NT2/D1 (cell line): ENCODE data around the gene GTF2F1.
"Not testable (repeated sequence)": the region's sequence is repeated elsewhere in the genome, so short reads cannot be mapped to it uniquely, and the experiment has no call there.

Experiments used
- DNase-seq: peaks from one replicate; pipeline ENCODE4 v3.0.0-alpha.2; 2011; ENCODE audit warnings: low read depth, low spot score
- H3K27me3 ChIP-seq: 2 replicates; pipeline ENCODE4 v1.6.0; 2011; ENCODE audit warnings: mild to moderate bottlenecking; ENCODE audit not compliant: insufficient read length, insufficient read depth
- H3K36me3 ChIP-seq: 2 replicates; pipeline ENCODE4 v1.6.1; 2011; ENCODE audit warnings: mild to moderate bottlenecking, low read length, mixed read lengths; ENCODE audit not compliant: insufficient read depth, insufficient read length
- H3K4me1 ChIP-seq: 2 replicates; pipeline ENCODE4 v1.5.1; 2011; ENCODE audit not compliant: insufficient read depth, insufficient read length
- H3K4me3 ChIP-seq: 2 replicates; pipeline ENCODE4 v1.5.1; 2011; ENCODE audit warnings: low read depth; ENCODE audit not compliant: insufficient read length
- H3K9ac ChIP-seq: 2 replicates; pipeline ENCODE4 v1.6.0; 2011; ENCODE audit warnings: low read depth; ENCODE audit not compliant: insufficient read length
- H3K9me3 ChIP-seq: 2 replicates; pipeline ENCODE4 v1.5.1; 2011; ENCODE audit warnings: mild to moderate bottlenecking, low read length; ENCODE audit not compliant: insufficient read depth
- SUZ12 ChIP-seq: IDR thresholded peaks from 2 replicates; pipeline ENCODE4 v1.6.1; 2011; ENCODE audit not compliant: insufficient read length, insufficient read depth; ENCODE audit errors: extremely low read depth
- YY1 ChIP-seq: IDR thresholded peaks from 2 replicates; pipeline ENCODE4 v1.6.1; 2011; ENCODE audit not compliant: insufficient read length, insufficient read depth
- ZNF274 ChIP-seq: IDR thresholded peaks from 2 replicates; pipeline ENCODE4 v1.6.1; 2011; ENCODE audit warnings: mild to moderate bottlenecking, low read depth, low read length

The GTF2F1 gene

DNA sequence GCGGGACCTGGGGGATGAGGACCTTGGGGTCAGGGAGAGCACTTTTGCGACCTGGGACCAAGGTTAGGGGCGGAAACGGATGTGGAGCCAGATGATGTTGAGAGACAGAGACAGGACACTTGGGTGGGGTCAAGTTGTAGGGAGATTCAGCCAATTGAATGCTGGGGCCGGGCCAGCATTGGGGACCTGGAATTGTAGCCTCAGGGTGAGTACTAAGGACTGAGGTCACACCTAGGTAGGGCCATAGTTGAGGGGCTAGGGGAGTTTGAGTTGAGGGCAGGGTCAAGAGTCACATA is 19.2 kb downstream of the GTF2F1 start:
- no peaks in the 10 kb centered on the region for H3K9me3 ChIP-seq
- peaks cover 34% of the 10 kb centered on the region for H3K4me1 ChIP-seq
- TF ChIP-seq YY1, result no peak
- TF ChIP-seq SUZ12, result no peak
- no peak for TF ChIP-seq ZNF274
- no peaks in the 10 kb centered on the region for H3K27me3 ChIP-seq
- no peak for DNase-seq
- H3K36me3 ChIP-seq, result peaks cover 41% of the 10 kb centered on the region
- peak overlapping the region; percentile 86 for H3K9ac ChIP-seq
- peak overlapping the region; percentile 30 for H3K4me3 ChIP-seq

DNA sequence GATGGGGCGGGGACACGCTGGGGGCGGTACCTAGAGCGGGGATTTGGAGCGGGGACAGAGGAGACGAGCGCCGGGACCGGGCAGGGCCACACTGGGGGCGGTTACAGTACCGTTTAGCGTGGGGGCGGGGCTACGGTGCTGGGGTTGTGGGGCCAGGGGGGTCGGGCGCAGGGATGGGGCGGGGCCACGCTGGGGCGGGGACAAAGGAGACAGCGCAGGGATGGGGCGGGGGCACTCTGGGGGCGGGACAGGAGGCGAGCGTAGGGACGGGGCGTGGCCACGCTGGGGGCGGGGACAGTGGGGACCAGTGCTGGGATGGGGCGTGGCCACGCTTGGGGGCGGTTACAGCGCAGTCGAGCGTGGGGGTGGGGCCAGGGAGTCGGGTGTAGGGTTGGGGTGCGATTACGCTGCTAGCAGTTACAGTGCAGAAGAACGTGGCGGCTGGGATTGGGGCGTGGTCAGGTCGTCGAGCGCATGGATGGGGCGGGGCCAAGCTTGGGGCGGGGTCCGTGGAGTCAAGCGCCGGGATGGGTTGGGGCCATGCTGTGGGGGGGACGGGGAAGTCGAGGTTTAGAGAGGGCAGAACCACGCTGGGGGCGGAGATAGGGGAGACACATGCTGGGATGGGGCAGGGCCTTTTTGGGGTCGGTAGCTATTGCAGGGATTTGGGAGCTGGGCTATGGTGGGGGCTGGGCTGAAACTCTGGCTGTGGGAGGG is 19.7 kb downstream of the GTF2F1 start:
- H3K27me3 ChIP-seq, result no peaks in the 10 kb centered on the region
- H3K9ac ChIP-seq, result peak overlapping the region; percentile 89
- DNase-seq, result peak; percentile 96
- H3K36me3 ChIP-seq, result peaks cover 41% of the 10 kb centered on the region
- H3K9me3 ChIP-seq, result no peaks in the 10 kb centered on the region
- peak overlapping the region; percentile 91 for H3K4me3 ChIP-seq
- H3K4me1 ChIP-seq, result peaks cover 31% of the 10 kb centered on the region
- TF ChIP-seq ZNF274 (no peak), SUZ12 (no peak), YY1 (no peak)

DNA sequence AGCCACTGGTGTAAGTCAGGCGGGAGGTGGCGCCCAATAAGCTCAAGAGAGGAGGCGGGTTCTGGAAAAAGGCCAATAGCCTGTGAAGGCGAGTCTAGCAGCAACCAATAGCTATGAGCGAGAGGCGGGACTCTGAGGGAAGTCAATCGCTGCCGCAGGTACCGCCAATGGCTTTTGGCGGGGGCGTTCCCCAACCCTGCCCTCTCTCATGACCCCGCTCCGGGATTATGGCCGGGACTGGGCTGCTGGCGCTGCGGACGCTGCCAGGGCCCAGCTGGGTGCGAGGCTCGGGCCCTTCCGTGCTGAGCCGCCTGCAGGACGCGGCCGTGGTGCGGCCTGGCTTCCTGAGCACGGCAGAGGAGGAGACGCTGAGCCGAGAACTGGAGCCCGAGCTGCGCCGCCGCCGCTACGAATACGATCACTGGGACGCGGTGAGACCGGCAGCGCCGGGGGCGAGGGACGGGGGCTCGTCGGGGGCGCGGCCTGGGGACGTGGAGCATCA is 20.3 kb downstream of the GTF2F1 start, which contains the start of gene ALKBH7:
ALKBH7 (plus strand) TSS at position 201 of the 502 bp plus-strand sequence; CDS start at position 228, 27 bp downstream.
- peak within 1 kb of the TSS; percentile 89 for H3K9ac ChIP-seq
- H3K27me3 ChIP-seq, result no peaks in the 10 kb centered on the region
- TF ChIP-seq SUZ12, result no peak
- no peak for TF ChIP-seq YY1
- TF ChIP-seq ZNF274, result no peak
- peaks cover 47% of the 10 kb centered on the region for H3K36me3 ChIP-seq
- H3K4me1 ChIP-seq, result peaks cover 29% of the 10 kb centered on the region
- no peaks in the 10 kb centered on the region for H3K9me3 ChIP-seq
- H3K4me3 ChIP-seq, result peak within 1 kb of the TSS; percentile 91
- peak; percentile 99 for DNase-seq

DNA sequence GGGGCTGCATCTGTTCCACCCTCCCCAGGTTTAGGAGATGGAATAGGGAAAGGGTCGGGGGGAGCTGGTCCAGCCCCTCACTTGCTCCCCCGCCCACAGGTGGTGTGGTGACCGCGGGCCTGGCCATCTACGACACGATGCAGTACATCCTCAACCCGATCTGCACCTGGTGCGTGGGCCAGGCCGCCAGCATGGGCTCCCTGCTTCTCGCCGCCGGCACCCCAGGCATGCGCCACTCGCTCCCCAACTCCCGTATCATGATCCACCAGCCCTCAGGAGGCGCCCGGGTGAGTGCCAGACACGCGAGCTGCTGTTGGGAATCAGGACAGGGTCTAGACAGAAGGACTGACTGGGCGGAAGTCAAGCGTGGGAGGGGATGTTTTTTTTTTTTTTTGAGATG is 28.6 kb downstream of the GTF2F1 start:
- Histone ChIP-seq H3K4me3 (no peak overlapping the region), H3K4me1 (peaks cover 3% of the 10 kb centered on the region), H3K9ac (no peak overlapping the region), H3K27me3 (no peaks in the 10 kb centered on the region), H3K36me3 (peaks cover 56% of the 10 kb centered on the region), H3K9me3 (no peaks in the 10 kb centered on the region)
- no peak for TF ChIP-seq SUZ12
- no peak for TF ChIP-seq ZNF274
- no peak for TF ChIP-seq YY1
- no peak for DNase-seq

DNA sequence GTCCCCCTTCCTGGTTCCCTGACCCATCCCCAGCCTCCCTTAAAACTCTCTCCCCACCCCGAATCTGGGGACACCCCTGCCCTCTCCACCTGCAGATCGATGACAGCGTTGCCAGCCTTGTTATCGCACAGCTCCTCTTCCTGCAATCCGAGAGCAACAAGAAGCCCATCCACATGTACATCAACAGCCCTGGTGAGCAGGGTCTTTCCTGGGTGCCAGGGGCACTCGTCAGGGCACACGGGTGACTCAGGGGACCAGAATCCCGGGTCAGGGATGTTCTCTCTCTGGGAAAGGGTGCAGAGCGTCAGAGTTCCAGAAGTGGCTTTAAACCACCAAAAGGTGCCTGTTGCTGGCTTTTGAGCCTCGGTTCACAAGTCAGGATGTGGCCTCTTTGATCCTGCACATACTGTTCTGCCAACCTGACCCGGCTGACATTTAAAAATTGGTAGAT is 30.6 kb downstream of the GTF2F1 start:
- peak overlapping the region; percentile 85 for H3K4me3 ChIP-seq
- peak overlapping the region; percentile 92 for H3K9ac ChIP-seq
- no peak for TF ChIP-seq SUZ12
- TF ChIP-seq YY1, result no peak
- no peak for TF ChIP-seq ZNF274
- peaks cover 39% of the 10 kb centered on the region for H3K36me3 ChIP-seq
- H3K27me3 ChIP-seq, result no peaks in the 10 kb centered on the region
- H3K4me1 ChIP-seq, result peaks cover 7% of the 10 kb centered on the region
- no peaks in the 10 kb centered on the region for H3K9me3 ChIP-seq
- no peak for DNase-seq

DNA sequence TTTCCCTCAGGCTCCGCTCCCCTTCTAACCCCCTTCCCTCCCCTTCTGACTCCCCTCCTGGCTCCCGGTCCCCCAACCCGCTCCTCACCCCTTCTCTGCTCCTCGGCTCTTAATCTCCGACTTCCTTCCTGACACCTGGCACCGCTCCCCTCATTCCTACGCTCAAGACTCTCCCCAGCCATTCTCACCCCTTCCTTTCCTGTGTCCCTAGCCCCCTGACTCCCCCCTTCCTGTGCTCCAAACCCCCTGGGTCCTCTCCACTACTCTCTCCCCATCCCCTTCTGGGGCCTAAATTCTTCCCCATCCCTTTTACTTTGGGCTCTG is 31.0 kb downstream of the GTF2F1 start:
- H3K9ac ChIP-seq, result peak overlapping the region; percentile 92
- DNase-seq, result no peak

DNA sequence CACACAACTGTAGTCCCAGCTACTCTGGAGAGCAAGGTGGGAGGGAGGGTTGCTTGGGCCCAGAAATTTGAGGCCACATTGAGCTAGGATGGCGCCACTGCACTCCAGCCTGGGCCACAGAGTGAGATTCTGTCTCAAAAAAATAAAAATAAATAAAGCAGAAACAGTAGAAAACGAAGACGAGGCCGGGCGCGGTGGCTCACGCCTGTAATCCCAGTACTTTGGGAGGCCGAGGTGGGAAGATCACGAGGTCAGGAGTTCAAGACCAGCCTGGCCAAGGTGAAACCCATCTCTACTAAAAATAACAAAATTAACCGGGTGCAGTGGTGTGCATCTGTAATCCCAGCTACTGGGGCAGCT is 32.1 kb downstream of the GTF2F1 start:
- not testable (repeated sequence) for H3K4me3 ChIP-seq, H3K4me1 ChIP-seq, H3K27me3 ChIP-seq, DNase-seq, H3K9me3 ChIP-seq
- peak overlapping the region; percentile 42 for H3K9ac ChIP-seq
- peaks cover 29% of the 10 kb centered on the region for H3K36me3 ChIP-seq

More for the DNA sequence above, 31.0 kb downstream of the GTF2F1 start:
- no peaks in the 10 kb centered on the region for H3K27me3 ChIP-seq
- no peak for TF ChIP-seq SUZ12
- TF ChIP-seq YY1, result no peak
- no peak for TF ChIP-seq ZNF274
- no peaks in the 10 kb centered on the region for H3K9me3 ChIP-seq
- H3K4me3 ChIP-seq, result peak overlapping the region; percentile 85
- peaks cover 37% of the 10 kb centered on the region for H3K36me3 ChIP-seq
- H3K4me1 ChIP-seq, result peaks cover 7% of the 10 kb centered on the region

DNA sequence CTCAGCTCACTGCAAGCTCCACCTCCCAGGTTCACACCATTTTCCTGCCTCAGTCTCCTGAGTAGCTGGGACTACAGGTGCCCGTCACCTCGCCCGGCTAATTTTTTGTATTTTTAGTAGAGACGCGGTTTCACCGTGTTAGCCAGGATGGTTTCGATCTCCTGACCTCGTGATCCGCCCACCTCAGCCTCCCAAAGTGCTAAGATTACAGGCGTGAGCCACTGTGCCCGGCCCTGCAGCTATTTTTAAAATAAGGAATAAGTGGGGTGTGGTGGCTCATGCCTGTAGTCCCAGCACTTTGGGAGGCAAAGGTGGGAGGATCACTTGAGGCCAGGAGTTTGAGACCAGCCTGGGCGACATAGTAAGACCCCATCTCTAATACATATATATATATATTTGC is 32.5 kb downstream of the GTF2F1 start:
- H3K4me1 ChIP-seq, H3K9ac ChIP-seq, H3K9me3 ChIP-seq, H3K27me3 ChIP-seq, DNase-seq, H3K4me3 ChIP-seq: not testable (repeated sequence)
- peaks cover 25% of the 10 kb centered on the region for H3K36me3 ChIP-seq
